ENCODE measurements around the gene FGF11.

- TF ChIP-seq POLR2A (IDR thresholded peaks at IDR 0.05; ENCODE audit: low read length), result no peak
- TF ChIP-seq GATA1 (IDR thresholded peaks at IDR 0.05; ENCODE audit: low read depth, low read length), result no peak
Observed at GRCh38 chr17:7440113-7440833, 961 bp downstream of the FGF11 start.

All from erythroblast (primary cell).